SU-DHL-6 (cell line): ENCODE data around the gene KLHDC3.
"Not testable (repeated sequence)": the region's sequence is repeated elsewhere in the genome, so short reads cannot be mapped to it uniquely, and the experiment has no call there.

Source experiments
- H2AFZ ChIP-seq: fragments of 200-600 bp; sonication (generic); 2 replicates; pipeline ENCODE4 v1.6.1; 2014; ENCODE audit warnings: low read depth, mild to moderate bottlenecking, moderate library complexity, mixed read lengths, antibody characterized with exemption, low read length; ENCODE audit not compliant: severe bottlenecking
- H3F3A ChIP-seq: fragments of 200-600 bp; shearing (Covaris generic); 2 replicates; pipeline ENCODE4 v1.6.0; 2016; ENCODE audit warnings: antibody characterized with exemption, mild to moderate bottlenecking; ENCODE audit not compliant: insufficient read depth
- H3K27ac ChIP-seq: fragments of 200-600 bp; sonication (generic); 2 replicates; pipeline ENCODE4 v1.5.1; 2016; ENCODE audit warnings: low read depth, mild to moderate bottlenecking, low read length, moderate library complexity, mixed read lengths
- H3K27me3 ChIP-seq: fragments of 200-600 bp; sonication (generic), shearing (Covaris generic); 2 replicates; pipeline ENCODE4 v1.6.0; 2014; ENCODE audit warnings: mild to moderate bottlenecking, low read length
- H3K36me3 ChIP-seq: fragments of 200-600 bp; sonication (generic); 2 replicates; pipeline ENCODE4 v1.6.1; 2014; ENCODE audit warnings: mild to moderate bottlenecking, low read length, mixed read lengths
- H3K4me2 ChIP-seq: fragments of 300-600, 200-600 bp; shearing (Covaris generic), sonication (generic); 2 replicates; pipeline ENCODE4 v1.6.0; 2014; ENCODE audit warnings: low read length, low read depth, mild to moderate bottlenecking; ENCODE audit not compliant: poor library complexity, severe bottlenecking
- H3K4me3 ChIP-seq: fragments of 200-600 bp; sonication (generic); 2 replicates; pipeline ENCODE4 v1.5.1; 2014; ENCODE audit warnings: antibody characterized with exemption, low read length, mild to moderate bottlenecking, mixed read lengths; ENCODE audit not compliant: insufficient read depth, poor library complexity, severe bottlenecking
- H3K79me2 ChIP-seq: fragments of 200-600 bp; sonication (generic); 2 replicates; pipeline ENCODE4 v1.6.1; 2014; ENCODE audit warnings: mild to moderate bottlenecking, low read length, moderate library complexity; ENCODE audit not compliant: insufficient read depth
- H3K9ac ChIP-seq: fragments of 200-600 bp; sonication (generic); 2 replicates; pipeline ENCODE4 v1.7.0; 2014; ENCODE audit warnings: mild to moderate bottlenecking, low read length
- H3K9me2 ChIP-seq: fragments of 200-600 bp; sonication (generic); replicated peaks from 2 replicates; pipeline ENCODE4 v1.6.1; 2014; ENCODE audit warnings: low read length; ENCODE audit not compliant: insufficient read depth
- H3K9me3 ChIP-seq: fragments of 200-600 bp; sonication (generic); 2 replicates; pipeline ENCODE4 v1.6.1; 2014; ENCODE audit warnings: low read length, mixed read lengths; ENCODE audit not compliant: insufficient read depth
- H4K20me1 ChIP-seq: fragments of 200-600 bp; sonication (generic); 2 replicates; pipeline ENCODE4 v1.6.1; 2014; ENCODE audit warnings: low read depth, mild to moderate bottlenecking, antibody characterized with exemption, low read length, moderate library complexity, mixed read lengths
- EZH2phosphoT487 ChIP-seq: fragments of 200-600 bp; sonication (generic), shearing (Covaris generic); conservative IDR thresholded peaks from 2 replicates; pipeline ENCODE4 v1.6.1; 2018; ENCODE audit warnings: mild to moderate bottlenecking, antibody characterized with exemption, low read length, moderate library complexity, mixed read lengths
- TF ChIP-seq, protein P1 (sequence below): fragments of 200-600 bp; sonication (generic); IDR thresholded peaks from one replicate; pipeline ENCODE4 v1.5.1; 2017; ENCODE audit warnings: antibody characterized with exemption, mild to moderate bottlenecking, low read length, moderate library complexity; ENCODE audit not compliant: insufficient read depth, poor library complexity, severe bottlenecking

Gene KLHDC3

DNA sequence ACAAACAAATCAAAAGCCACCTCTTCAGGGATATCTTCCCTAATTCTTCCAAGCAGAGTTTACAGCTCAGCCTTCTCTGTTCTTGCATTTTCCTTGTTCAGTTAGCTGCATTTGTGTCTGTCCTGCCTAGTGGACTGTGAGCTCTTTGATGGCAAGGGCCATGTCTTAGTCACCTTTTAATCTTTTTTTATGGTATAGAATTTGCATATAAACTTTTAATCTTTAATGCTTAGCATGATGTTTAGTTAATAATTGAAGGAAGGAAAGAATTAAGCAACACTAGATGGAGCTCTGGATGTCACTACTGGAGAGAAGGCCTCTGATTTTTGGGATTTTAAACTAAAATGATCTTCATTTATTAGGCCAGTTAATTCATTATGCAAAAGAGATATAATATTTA, 17.5 kb upstream of the KLHDC3 start:
- no peaks in the 10 kb centered on the region for H4K20me1 ChIP-seq
- no peak overlapping the region for H2AFZ ChIP-seq
- no peaks in the 10 kb centered on the region for H3K27me3 ChIP-seq
- no peaks in the 10 kb centered on the region for H3K36me3 ChIP-seq
- no peak overlapping the region for H3K4me2 ChIP-seq
- H3K4me3 ChIP-seq = no peak overlapping the region
- no peak overlapping the region for H3K27ac ChIP-seq
- peaks cover 6% of the 10 kb centered on the region for H3F3A ChIP-seq
- H3K9me3 ChIP-seq = no peaks in the 10 kb centered on the region
- no peak for TF ChIP-seq EZH2phosphoT487
- TF ChIP-seq, protein P1, sequence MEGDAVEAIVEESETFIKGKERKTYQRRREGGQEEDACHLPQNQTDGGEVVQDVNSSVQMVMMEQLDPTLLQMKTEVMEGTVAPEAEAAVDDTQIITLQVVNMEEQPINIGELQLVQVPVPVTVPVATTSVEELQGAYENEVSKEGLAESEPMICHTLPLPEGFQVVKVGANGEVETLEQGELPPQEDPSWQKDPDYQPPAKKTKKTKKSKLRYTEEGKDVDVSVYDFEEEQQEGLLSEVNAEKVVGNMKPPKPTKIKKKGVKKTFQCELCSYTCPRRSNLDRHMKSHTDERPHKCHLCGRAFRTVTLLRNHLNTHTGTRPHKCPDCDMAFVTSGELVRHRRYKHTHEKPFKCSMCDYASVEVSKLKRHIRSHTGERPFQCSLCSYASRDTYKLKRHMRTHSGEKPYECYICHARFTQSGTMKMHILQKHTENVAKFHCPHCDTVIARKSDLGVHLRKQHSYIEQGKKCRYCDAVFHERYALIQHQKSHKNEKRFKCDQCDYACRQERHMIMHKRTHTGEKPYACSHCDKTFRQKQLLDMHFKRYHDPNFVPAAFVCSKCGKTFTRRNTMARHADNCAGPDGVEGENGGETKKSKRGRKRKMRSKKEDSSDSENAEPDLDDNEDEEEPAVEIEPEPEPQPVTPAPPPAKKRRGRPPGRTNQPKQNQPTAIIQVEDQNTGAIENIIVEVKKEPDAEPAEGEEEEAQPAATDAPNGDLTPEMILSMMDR = no peak
- H3K79me2 ChIP-seq = no peaks in the 10 kb centered on the region
- no peaks in the 10 kb centered on the region for H3K9me2 ChIP-seq
- no peak overlapping the region for H3K9ac ChIP-seq

DNA sequence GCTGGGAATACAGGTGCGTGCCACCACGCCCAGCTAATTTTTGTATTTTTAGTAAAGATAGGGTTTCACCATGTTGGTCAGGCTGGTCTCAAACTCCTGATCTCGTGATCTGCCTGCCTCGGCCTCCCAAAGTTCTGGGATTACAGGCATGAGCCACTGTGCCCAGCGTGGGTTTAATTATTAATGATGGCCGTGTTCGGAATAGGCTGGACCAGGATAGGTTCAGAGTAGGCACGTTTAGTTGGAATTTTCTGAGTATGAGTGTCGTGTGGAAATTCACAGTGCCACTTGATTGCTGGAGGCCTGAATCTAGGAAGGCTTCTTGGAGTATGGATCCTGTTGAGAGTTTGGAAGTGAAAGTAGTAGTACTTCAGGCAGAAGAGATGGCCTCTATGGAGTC, 15.8 kb upstream of the KLHDC3 start:
- H3K27me3 ChIP-seq, H3K36me3 ChIP-seq, H3K9me2 ChIP-seq: not testable (repeated sequence)

DNA sequence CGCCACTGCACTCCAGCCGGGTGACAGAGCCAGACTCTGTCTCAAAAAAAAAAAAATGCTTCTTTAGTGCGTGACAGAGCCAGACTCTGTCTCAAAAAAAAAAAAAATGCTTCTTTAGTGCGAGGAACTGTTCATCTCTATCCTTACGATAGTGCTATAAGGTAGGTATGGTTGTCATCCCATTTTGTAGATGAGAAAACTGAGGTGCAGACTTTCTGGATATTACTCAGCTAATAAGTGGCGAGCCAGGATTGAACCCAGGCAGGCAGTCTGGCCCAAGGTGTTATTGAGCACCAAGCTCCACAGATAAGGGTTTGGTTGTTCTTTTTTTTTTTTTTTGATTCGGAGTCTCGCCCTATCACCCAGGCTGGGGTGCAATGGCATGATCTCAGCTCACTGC, 12.2 kb upstream of the KLHDC3 start:
- no peak overlapping the region for H3K9ac ChIP-seq
- no peak overlapping the region for H3K4me2 ChIP-seq
- H3K9me3 ChIP-seq = no peaks in the 10 kb centered on the region
- no peaks in the 10 kb centered on the region for H3K36me3 ChIP-seq
- no peaks in the 10 kb centered on the region for H3K27me3 ChIP-seq
- H3F3A ChIP-seq = peaks cover 3% of the 10 kb centered on the region; the same call in 1 of the 2 replicates
- no peaks in the 10 kb centered on the region for H3K9me2 ChIP-seq
- H3K79me2 ChIP-seq = no peaks in the 10 kb centered on the region
- no peak overlapping the region for H3K4me3 ChIP-seq
- H4K20me1 ChIP-seq = no peaks in the 10 kb centered on the region
- H3K27ac ChIP-seq = no peak overlapping the region
- no peak overlapping the region for H2AFZ ChIP-seq
- TF ChIP-seq, protein P1 = no peak
- no peak for TF ChIP-seq EZH2phosphoT487

More for the DNA sequence above, 15.8 kb upstream of the KLHDC3 start:
- H3K9ac ChIP-seq, H3F3A ChIP-seq, H4K20me1 ChIP-seq, H3K27ac ChIP-seq, H3K79me2 ChIP-seq, H3K4me2 ChIP-seq, H3K9me3 ChIP-seq, H2AFZ ChIP-seq, H3K4me3 ChIP-seq: not testable (repeated sequence)

DNA sequence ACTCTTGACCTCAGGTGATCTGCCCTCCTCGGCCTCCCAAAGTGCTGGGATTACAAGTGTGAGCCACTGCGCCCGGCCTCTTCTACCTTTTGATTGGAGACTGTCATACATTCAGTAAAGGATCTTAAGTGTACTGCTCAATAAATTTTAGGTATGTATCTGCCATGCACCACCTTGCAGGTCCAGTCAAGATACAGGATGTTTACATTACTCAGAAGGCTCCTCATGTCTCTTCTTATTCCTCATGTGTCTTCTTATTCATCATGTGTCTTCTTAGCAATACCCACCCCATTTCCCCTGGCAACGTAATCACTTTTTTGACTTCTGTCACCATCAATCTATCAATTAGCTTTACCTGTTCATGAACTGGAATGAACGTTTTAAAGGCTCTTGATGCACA, 8.2 kb upstream of the KLHDC3 start:
- Histone ChIP-seq H3K36me3 (no peaks in the 10 kb centered on the region), H3K79me2 (no peaks in the 10 kb centered on the region), H3F3A (peaks cover 3% of the 10 kb centered on the region; the same call in 1 of the 2 replicates), H2AFZ (no peak overlapping the region), H3K4me3 (no peak overlapping the region), H3K4me2 (no peak overlapping the region), H3K9me2 (no peaks in the 10 kb centered on the region), H3K9me3 (no peaks in the 10 kb centered on the region), H4K20me1 (no peaks in the 10 kb centered on the region), H3K27ac (no peak overlapping the region), H3K27me3 (no peaks in the 10 kb centered on the region), H3K9ac (no peak overlapping the region)
- TF ChIP-seq, protein P1 = no peak
- TF ChIP-seq EZH2phosphoT487 = no peak
